ENCODE measurements around the gene SNAI3.

GRCh38 chr16:88640039-88640495, 46.2 kb downstream of the SNAI3 start:
- TF ChIP-seq POLR2A (IDR thresholded peaks at IDR 0.05) (no peak), CTCF (IDR thresholded peaks at IDR 0.05) (no peak), EP300 (IDR thresholded peaks at IDR 0.05) (no peak), POLR2AphosphoS5 (IDR thresholded peaks at IDR 0.05) (no peak)

All from stomach (tissue), 4 donors.